Measurements from ENCODE around the gene COL4A1.

The COL4A1 gene

DNA sequence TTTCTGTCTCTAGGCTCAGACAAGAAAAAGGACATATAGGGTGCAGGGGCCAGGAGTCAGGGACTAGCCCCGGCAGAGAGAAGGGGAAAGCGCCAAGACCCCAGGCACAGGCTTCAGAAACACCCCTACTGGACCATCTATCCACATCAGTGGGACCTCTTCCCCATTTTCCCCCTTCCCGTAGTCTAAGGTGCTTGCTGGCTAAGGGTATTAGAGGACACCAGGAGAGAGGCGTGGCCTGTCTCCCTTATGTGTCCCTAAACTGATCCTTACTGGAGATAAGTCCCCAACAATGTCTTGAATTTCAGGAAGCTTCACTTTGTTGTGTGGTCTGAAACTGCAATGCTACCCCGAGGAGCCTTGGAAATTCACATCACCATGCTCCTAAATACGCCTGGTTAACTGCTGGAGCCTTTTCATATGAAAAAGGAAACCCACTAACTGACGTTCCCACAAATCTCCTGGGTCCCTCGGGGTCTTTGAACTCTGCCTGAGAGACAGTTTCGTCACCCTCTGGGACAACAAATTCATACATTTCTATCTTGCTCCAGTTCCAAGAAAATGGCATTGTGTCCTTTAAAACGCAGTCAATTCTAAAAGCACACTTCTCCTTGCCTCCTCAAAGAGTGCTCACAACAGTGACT is 197.7 kb downstream of the COL4A1 start:
- no peak for ATAC-seq (replicated peaks; ENCODE audit: extremely low read depth, poor library complexity, severe bottlenecking)
- H3K27ac Mint-ChIP-seq (ENCODE audit: low read depth): no peak overlapping the region
- no peak overlapping the region for H3K4me3 Mint-ChIP-seq
- no peaks in the 10 kb centered on the region for H3K4me1 Mint-ChIP-seq
- H3K9me3 Mint-ChIP-seq: peaks cover 12% of the 10 kb centered on the region
- H3K27me3 Mint-ChIP-seq: no peaks in the 10 kb centered on the region
- no peak for DNase-seq (ENCODE audit: low spot score in 2 of 2)
- H3K36me3 Mint-ChIP-seq (ENCODE audit: insufficient read depth): no peaks in the 10 kb centered on the region

GRCh38 chr13:110108348-110109139 is 198.4 kb downstream of the COL4A1 start:
- Mint-ChIP-seq H3K4me3 (no peak overlapping the region), H3K9me3 (peaks cover 12% of the 10 kb centered on the region), H3K4me1 (no peaks in the 10 kb centered on the region), H3K27me3 (no peaks in the 10 kb centered on the region), H3K36me3 (ENCODE audit: insufficient read depth) (no peaks in the 10 kb centered on the region), H3K27ac (ENCODE audit: low read depth) (no peak overlapping the region)
- DNase-seq (ENCODE audit: low spot score in 2 of 2) (no peak), ATAC-seq (replicated peaks; ENCODE audit: extremely low read depth, poor library complexity, severe bottlenecking) (no peak)

DNA sequence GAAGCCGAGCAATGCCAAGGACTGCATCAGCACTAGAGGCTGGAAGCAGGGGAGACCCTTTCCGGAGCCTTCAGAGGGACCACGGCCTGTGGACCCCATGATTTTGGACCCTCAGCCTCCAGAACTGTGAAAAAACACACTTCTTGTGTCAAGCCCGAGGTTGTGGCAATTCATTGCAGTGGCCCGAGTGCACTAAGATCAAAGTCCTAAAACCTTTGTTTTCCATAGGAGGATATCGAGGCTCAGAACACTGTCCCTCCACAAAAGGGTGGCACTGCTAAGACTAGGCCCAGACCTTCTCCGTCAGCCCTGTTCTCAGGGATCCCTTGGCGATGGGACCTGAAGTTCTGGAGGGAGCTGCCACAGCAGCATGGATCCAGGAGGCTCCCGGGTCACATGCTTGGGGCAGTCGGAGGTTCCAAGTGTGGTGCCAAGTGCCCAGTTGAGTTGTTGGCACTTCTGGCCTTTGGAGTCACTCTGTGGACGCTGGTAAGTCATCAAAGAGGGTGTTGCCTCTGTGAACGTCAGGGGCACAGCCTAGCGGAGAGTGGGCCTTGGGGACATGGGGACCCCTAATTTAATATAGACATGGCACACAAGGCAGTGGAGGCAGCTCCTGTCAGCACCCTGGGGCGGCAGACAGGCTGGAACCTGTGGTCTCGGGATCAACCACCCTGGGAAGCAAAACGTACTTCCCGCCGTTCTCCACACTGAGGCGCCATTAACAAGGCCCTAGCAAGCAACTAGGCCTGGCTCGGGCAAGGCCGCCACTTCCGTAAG is 199.2 kb downstream of the COL4A1 start:
- Mint-ChIP-seq H3K27ac (ENCODE audit: low read depth) (no peak overlapping the region), H3K9me3 (peaks cover 12% of the 10 kb centered on the region), H3K27me3 (no peaks in the 10 kb centered on the region), H3K36me3 (ENCODE audit: insufficient read depth) (no peaks in the 10 kb centered on the region), H3K4me1 (no peaks in the 10 kb centered on the region), H3K4me3 (no peak overlapping the region)
- ATAC-seq (replicated peaks; ENCODE audit: extremely low read depth, poor library complexity, severe bottlenecking): no peak
- DNase-seq (ENCODE audit: low spot score in 2 of 2): no peak

- no peaks in the 10 kb centered on the region for H3K27me3 Mint-ChIP-seq
- H3K36me3 Mint-ChIP-seq (ENCODE audit: insufficient read depth): no peaks in the 10 kb centered on the region
- no peak for ATAC-seq (replicated peaks; ENCODE audit: extremely low read depth, poor library complexity, severe bottlenecking)
- DNase-seq (ENCODE audit: low spot score in 2 of 2): no peak
- peaks cover 12% of the 10 kb centered on the region for H3K9me3 Mint-ChIP-seq
- H3K4me3 Mint-ChIP-seq: no peak overlapping the region
- H3K27ac Mint-ChIP-seq (ENCODE audit: low read depth): no peak overlapping the region
- no peaks in the 10 kb centered on the region for H3K4me1 Mint-ChIP-seq
These were observed 200.2 kb downstream of the COL4A1 start for GRCh38 chr13:110106726-110107125.

DNA sequence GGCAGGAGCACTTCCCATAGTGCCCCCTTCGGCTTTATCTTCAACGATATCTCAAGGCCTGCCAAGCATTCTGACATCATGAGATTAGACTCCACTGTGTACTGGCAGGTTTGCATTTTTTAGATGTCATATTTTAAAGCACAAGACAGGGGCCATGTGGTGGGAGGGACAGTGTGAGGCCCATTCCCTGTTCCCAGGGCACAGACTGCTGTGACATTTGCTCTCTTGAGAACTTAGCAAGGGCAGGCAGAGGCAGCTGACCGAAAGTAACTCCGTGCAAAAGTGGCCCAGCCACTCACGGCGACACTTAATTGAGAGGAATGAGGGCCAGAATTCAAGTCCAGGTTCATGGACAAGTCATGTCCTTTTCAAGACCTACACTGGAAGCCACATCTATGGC is 201.8 kb downstream of the COL4A1 start:
- DNase-seq (ENCODE audit: low spot score in 2 of 2) (no peak), ATAC-seq (replicated peaks; ENCODE audit: extremely low read depth, poor library complexity, severe bottlenecking) (no peak)
- H3K4me3 Mint-ChIP-seq: no peak overlapping the region
- peaks cover 3% of the 10 kb centered on the region for H3K36me3 Mint-ChIP-seq (ENCODE audit: insufficient read depth)
- no peaks in the 10 kb centered on the region for H3K27me3 Mint-ChIP-seq
- peaks cover 20% of the 10 kb centered on the region for H3K9me3 Mint-ChIP-seq
- H3K27ac Mint-ChIP-seq (ENCODE audit: low read depth): no peak overlapping the region
- H3K4me1 Mint-ChIP-seq: no peaks in the 10 kb centered on the region

- Mint-ChIP-seq H3K27me3 (no peaks in the 10 kb centered on the region), H3K36me3 (ENCODE audit: insufficient read depth) (peaks cover 3% of the 10 kb centered on the region), H3K9me3 (peaks cover 19% of the 10 kb centered on the region), H3K4me3 (no peak overlapping the region), H3K4me1 (no peaks in the 10 kb centered on the region), H3K27ac (ENCODE audit: low read depth) (no peak overlapping the region)
- ATAC-seq (replicated peaks; ENCODE audit: extremely low read depth, poor library complexity, severe bottlenecking) (no peak), DNase-seq (ENCODE audit: low spot score in 2 of 2) (no peak)
These were observed 203.4 kb downstream of the COL4A1 start for GRCh38 chr13:110103534-110103933.

GRCh38 chr13:110103026-110103425 is 203.9 kb downstream of the COL4A1 start:
- Mint-ChIP-seq H3K27me3 (no peaks in the 10 kb centered on the region), H3K36me3 (ENCODE audit: insufficient read depth) (peaks cover 3% of the 10 kb centered on the region), H3K9me3 (peaks cover 14% of the 10 kb centered on the region), H3K27ac (ENCODE audit: low read depth) (no peak overlapping the region), H3K4me1 (no peaks in the 10 kb centered on the region), H3K4me3 (no peak overlapping the region)
- DNase-seq (ENCODE audit: low spot score in 2 of 2): no peak
- no peak for ATAC-seq (replicated peaks; ENCODE audit: extremely low read depth, poor library complexity, severe bottlenecking)

DNA sequence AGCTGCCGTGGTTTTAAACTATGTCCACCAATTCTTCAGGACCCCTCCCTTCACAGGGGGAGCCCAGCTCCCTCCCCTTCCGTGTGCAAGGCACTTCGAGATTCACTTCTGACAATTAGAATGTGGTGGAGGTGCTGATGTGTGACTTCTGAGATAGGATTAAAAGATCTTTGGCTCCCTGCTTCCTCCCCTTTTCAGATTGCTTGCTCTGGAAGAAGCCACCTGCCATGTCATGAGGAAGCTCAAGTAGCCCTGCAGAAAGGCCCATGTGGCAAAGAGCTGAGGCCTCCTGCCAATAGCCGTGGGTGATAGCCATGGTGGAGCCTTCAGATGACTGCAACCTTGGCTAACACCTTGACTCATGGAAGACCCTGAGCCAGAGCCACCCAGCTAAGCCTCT is 204.9 kb downstream of the COL4A1 start:
- no peaks in the 10 kb centered on the region for H3K4me1 Mint-ChIP-seq
- H3K36me3 Mint-ChIP-seq (ENCODE audit: insufficient read depth): peaks cover 3% of the 10 kb centered on the region
- ATAC-seq (replicated peaks; ENCODE audit: extremely low read depth, poor library complexity, severe bottlenecking): no peak
- DNase-seq (ENCODE audit: low spot score in 2 of 2): no peak
- H3K4me3 Mint-ChIP-seq: no peak overlapping the region
- H3K9me3 Mint-ChIP-seq: peaks cover 14% of the 10 kb centered on the region
- no peak overlapping the region for H3K27ac Mint-ChIP-seq (ENCODE audit: low read depth)
- no peaks in the 10 kb centered on the region for H3K27me3 Mint-ChIP-seq

GRCh38 chr13:110099922-110100321 is 207.0 kb downstream of the COL4A1 start:
- Mint-ChIP-seq H3K27ac (ENCODE audit: low read depth) (no peak overlapping the region), H3K9me3 (peaks cover 10% of the 10 kb centered on the region), H3K27me3 (no peaks in the 10 kb centered on the region), H3K4me3 (no peak overlapping the region), H3K4me1 (no peaks in the 10 kb centered on the region), H3K36me3 (ENCODE audit: insufficient read depth) (peaks cover 3% of the 10 kb centered on the region)
- DNase-seq (ENCODE audit: low spot score in 2 of 2) (no peak), ATAC-seq (replicated peaks; ENCODE audit: extremely low read depth, poor library complexity, severe bottlenecking) (no peak)
